ENCODE results near the gene TOM1L2.

The TOM1L2 gene

DNA sequence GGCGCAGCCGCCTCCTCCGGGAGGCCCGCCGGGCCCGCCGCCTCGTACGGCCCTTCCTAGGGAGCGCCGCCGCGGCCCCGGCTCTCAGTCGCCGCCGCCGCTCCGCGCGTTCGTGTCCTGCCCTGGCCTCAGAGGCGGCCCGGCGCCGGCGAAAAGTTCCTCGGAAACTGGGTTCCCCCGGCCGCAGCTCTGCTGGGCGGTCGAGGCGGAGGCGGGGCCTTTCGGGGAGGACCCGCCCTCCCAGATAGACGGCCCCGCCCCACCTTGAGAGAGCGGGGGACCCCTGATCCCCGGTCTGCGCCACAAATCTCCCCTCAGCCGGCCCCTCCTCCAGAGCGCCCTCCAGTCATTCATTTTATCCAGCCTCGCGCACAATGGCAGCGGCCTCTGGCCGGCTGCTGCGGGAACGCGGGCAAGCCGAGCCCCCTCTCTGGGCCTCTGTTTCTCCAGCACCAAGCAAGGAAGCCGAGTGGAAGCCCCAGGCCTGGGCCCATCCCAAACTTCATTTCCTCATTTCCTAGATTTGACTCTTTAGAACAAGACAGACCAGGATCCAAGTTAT is 135.3 kb downstream of the TOM1L2 start, which contains the start of gene SREBF1:
TSS of gene SREBF1 (minus strand) at position 169 of the 562 bp plus-strand sequence. CDS start 169 bp downstream, outside the sequence.
- no peak for DNase-seq (ENCODE audit: low read depth, low spot score)

DNA sequence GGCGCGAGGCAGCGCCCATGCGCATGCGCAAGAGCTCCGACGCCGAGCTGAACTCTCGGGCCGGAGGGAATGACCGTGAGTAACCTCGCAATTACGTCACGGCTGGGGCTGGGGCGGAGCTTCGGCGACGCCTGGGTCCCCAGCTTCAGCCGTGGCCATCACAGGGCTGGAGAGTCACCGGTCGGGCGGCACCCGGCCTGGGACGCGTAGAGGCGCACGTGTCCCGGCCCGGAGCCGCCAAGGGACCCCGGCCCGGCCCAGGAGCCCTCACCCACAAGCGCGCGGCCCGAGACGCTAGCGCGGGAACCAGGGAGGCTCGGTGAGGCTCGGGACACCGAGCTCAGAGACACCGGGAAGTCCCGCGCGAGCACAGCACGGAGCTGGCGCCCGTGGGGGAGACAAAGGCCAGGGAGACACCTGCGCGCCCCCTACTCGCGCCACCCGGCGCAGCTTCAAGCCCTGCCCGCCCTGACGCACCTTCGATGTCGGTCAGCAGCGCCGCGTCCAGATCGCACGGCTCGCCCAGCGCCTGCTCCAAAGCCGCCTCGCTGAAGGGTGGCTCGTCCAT is 135.9 kb downstream of the TOM1L2 start:
- DNase-seq (ENCODE audit: low read depth, low spot score), result peak; percentile 75

DNA sequence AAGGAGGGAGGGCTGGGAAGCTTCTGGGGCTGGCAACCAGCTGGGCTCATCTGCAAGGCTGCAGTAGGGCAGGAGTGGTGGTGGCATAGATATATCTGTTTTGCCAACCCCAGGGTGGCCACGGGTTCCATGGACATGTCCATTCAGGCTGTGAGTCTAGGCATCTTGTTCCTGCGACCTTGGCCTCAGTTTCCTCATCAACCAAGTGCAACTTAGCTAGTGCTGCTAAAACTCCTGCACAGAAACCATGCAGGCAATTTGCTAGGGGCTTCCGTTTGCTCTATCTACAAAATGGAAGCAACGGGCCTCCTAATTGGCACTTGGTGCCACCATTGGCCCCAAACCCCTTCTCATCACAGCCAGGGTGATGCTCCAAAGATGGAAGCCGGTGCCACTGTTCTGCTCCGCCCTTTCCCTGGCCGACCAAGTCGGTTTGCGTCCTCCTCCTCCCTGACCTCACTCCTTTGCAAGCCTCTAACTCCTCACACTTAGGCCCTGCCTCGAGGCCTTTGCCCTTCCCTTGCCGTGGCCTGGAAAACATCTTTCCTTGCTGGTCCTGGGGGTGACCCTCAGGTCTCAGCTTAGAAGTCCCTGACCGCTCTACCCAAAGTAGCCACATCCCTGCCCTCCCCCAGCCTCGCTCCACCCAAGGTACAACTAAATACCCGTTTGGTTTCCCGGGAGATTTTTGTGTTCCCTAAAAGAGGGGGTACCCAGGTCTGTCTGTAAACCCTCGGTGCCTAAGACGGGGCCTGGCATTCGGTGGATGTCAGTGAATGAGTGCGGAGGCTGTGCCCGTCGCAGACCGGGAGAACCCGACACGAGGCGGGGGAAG is 136.6 kb downstream of the TOM1L2 start:
- DNase-seq (ENCODE audit: low read depth, low spot score), result no peak

DNA sequence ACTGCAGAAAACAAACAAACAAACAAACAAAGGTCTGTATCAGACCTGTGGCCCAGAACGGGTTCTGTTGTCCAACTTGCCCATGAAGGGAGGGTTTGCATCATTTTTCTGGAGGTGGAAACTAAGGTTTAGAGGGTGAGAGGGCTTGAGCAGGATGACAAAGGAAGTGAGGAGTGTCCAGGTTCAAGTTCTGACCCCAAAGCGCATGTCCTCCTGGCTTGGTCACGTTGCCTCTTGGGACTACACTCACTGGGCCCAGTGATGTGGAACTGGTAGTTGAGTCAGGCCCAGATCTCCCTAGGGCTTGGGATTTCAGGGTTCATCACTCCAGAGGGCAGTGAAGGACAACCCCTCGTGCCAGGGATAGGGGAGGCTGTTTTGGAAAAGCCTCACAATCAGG is 137.2 kb downstream of the TOM1L2 start:
- DNase-seq (ENCODE audit: low read depth, low spot score), result no peak

DNA sequence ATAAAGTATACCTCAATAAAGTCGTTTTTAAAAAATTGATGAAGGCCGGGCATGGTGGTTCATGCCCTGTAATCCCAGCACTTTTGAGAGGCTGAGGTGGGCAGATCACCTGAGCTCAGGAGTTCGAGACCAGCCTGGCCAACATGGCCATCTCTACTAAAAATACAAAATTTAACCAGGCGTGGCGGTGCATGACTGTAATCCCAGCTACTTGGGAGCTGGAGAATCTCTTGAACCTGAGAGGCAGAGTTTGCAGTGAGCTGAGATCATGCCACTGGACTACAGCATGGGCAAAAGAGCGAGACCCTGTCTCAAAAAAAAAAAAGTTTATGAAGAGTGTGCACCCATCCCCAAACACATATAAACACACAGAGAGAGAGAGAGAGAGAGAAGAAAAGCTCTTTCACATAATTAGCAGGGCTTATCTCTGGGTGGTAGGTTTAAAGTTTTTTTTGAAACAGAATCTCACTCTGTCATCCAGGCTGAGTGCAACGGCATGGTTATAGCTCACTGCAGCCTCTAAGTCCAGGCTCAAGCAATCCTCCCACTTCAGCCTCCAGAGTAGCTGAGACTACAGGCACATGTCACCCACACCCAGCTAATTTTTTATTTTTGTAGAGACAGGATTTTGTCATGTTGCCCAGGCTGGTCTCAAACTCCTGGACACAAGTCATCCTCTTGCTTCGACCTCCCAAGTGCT is 138.4 kb downstream of the TOM1L2 start:
- DNase-seq (ENCODE audit: low read depth, low spot score), result no peak

DNA sequence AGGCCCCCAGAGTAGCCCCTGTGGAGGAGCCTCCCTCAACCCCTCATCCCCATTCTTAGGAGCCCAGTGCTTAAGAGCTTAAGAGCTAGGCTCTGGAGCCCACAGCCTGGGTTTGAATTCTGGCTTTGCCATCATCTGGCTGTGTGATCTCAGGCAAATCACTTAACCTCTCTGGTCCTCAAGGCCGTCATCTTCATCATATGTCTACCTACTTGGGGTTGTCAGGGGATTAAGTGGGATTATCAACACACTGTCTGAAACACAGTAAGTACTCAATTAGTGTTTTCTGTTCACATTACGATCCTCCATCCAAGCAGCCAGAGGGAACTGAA is 140.2 kb downstream of the TOM1L2 start:
- DNase-seq (ENCODE audit: low read depth, low spot score), result no peak

DNA sequence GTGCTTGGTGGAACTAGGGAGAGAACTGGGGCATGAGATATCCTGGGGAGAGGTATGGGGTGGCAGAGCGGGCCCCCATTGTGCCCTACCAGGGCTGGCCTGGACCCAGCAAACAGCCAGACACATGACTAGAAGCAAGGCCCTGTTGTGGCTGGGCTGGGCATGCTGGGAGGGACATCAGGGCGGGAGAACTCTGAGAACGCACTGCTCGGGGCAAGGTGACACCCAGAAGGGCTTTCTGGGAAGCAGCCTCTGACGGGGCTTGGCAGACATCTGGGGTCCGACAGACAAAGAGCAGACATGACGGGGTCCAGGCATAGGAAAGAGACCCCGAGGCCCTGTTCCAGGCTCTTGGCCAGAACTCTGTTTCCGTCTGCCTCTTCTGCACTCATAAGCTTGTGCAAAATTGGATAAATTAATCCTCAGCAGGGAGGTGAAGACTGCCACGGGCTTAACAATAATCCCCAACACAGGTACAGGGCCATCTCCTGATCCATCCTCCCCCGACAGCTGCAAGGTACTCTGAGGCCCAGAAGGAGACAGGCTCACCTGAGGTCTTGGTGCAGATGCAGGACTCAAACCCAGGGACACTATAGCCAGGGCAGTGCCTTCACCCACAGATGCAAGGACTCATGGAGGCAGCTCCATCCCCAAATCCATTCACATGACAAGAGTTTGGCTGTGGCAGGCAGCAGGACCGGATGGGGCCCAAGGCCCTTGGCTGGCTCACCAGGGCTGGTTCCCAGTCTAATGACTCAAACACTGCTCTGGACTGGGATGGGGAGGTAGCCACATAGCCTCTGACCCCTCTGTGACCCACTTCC is 140.8 kb downstream of the TOM1L2 start:
- DNase-seq (ENCODE audit: low read depth, low spot score), result no peak

DNA sequence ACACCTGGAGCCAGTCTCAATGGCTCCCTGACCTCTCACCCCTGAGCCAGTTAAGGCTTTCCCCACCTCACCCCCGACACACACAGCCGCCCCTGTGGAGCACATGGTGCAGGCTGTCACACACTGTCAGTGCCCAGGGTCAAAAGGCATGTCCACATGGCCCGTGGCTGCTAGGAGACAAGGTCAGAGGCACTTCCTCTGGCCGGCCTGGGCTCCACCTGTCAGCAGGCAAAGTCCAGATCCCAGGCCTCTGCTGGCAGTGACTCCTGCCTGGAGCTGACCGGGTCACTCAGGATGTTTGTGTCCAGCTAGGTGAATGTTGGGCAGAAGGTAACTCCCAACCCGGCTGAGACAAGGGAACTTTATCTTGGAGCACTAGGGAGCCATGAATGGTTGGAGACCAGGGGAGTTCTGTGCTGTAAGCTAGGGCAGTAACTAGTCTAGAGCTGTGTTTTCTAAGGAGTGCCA is 141.4 kb downstream of the TOM1L2 start:
- DNase-seq (ENCODE audit: low read depth, low spot score), result no peak

DNA sequence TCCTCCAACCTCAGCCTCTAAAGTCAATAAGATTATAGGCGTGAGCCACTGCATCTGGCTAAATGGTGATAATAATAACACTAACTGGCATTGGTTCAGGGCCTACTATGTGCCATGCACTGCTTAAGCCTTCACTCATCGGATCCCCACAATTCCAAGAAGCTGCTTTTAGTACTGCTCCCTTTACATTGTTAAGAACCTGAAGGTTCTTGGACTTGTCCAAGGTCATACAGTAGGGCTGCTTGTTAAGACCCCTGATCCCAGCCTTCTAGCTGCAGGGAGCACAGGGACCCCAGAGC is 142.0 kb downstream of the TOM1L2 start:
- DNase-seq (ENCODE audit: low read depth, low spot score), result no peak

DNA sequence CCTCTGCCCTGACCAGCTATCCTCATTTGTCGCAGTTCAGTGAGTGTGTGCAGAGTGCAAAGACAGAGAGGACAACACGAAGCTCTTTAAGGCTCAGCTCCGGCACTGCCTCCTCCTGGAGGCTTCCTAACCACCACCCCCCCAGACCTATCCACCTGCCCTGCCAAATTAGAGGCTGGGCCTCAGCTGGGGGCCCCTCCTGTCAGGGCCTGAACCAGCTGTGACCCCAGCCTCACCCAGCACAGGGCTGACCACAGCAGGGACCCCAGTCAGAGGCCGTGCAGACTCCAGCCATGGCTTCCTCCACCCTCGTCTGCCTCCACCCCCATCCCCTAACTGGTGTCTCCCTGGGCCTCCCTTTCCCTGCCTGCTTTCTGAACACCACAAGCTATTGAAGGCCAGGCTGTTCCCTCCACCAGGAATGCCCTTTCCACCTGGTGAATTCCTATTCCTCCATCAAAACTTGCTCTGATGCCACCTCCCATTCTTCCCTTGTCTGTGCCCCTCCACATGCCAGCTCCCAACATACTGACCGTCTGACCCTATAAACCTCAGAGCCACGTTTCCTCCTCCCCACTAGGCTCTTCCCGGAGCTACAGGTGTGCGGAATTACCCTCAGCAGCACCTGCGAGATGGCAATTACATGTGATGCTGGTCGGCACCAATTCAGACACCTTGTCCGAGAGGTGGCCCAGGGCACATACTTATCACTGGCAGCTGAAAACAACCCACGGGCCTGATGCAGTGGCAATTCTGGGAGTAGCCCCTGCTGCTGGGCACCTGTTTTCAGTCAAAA is 144.2 kb downstream of the TOM1L2 start:
- no peak for DNase-seq (ENCODE audit: low read depth, low spot score)

DNA sequence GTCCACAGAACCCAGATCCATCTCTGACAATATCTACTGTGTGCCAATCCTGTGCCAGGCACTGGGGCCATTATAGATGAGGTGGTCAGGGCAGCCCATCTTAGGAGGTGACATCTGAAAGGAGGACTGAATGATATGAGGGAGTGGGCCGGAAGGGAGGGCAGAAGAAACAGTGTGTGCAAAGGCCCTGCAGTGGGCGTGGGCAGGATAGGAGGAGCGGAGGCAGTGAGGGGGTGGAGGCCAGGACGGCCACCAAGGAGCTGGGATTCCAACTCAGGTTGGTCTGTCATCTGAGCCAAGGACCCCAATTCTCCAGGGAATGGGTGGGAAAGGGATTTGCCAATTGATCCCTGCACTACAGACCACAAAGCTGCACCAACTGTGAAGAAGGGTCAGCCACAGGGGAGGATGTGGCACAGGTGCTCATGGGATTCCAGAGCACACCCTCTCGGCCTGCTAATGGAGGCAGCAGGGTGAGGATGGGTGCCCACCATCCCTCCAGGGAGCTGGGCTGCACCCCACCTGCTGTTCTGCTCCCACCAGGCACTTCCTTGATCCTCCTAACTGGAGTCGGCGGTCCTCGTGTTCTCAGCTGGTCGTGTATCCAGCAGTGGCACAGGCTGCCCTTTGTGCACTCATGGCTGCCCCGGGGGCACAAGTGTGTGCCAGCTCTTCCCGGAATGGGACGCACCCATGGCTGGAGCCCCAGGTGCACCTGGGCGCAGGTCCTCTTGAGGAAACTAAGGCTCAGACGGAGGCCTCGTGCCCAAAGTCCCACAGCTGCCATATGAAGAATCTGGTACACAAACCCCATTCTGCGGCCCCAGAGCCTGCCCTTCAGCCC is 145.0 kb downstream of the TOM1L2 start:
- DNase-seq (ENCODE audit: low read depth, low spot score), result no peak

DNA sequence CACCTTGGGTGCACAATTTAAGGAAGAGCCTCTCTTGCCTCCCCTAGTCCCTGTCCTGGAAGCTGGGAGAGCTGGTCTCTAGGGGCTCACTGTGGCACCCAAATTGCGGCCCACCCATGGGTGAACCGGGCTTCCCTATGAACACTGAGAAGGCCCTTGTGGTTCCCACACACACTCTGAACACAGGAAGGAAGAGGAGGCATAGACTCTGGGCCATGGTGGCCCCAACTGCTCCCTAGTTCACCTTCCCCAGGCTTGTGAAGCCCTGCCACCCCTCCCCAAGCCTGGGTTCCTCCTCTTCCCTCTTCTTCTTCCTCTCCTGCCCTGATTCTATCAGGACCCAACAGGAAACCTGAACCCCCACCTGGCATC is 145.9 kb downstream of the TOM1L2 start:
- no peak for DNase-seq (ENCODE audit: low read depth, low spot score)

DNA sequence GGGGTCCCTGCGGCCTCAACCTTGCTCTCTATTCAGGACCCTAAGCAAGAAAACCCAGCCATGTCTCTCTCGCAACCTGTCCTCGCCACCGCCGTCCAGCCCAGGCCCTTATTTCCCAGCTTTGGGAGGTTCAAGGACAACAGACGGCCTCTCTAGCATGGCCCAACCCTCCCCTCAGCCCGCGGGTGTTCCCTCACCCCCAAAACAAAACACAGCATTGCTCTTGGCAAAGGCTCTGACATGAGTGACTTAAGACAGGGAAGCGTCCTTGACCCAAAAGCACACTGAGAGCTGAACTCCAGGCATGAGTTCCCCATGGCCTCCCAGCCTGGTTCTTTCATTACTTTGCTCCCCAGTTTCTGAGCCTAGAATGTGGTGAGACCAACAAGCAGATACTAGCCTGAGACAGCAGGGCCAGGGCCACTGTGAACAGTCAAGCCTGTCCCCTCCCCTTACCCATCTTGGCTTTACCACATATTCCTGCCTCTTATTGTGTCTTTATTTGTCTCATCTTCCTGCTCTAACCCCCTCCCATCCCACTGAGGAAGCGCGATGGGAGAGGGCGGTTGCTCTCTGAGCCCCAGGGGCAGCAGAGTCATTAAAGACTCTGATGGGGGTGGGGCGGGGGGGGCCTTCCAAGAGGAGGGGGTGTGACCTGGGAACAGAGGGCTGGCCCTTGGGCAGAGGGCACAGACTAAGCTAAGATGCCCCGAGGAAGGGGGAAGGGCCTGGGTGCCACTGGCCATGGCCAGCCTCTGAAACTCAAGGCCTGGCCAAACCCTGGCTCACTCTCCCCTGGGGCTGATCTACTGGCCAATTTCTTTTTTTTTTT is 147.2 kb downstream of the TOM1L2 start:
- DNase-seq (ENCODE audit: low read depth, low spot score), result no peak

DNA sequence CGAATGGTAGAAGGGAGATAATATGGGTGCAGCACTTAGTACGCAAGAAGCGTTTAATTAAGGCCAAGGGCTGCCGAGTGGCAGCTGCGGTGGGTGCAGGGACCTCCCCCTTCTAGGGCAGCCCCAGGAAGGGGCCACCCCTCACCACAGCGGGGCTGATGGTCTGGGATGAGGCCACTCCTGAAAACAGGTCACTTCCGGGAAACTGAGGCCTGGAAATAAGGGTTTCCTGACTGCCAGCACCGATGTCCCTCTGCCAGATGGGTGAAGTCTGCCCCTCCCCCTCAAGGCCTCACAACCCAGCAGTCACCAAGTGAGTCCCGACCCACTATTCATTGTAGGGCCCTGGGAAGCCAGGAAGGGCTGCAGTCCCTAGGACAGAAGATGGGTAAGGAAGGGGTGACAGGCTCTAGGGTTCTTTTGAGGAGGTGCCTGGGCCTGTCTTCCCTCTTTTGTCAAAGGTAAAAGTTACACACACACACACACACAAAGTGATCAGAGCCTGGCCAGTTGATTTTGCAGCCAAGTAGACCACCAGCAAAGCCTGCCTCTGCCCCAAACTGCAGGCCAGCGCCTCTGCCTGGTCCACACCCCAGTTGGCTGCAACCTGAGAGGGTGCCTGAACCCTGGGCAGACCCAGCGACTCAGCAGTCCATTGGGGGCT is 147.9 kb downstream of the TOM1L2 start:
- DNase-seq (ENCODE audit: low read depth, low spot score), result no peak

DNA sequence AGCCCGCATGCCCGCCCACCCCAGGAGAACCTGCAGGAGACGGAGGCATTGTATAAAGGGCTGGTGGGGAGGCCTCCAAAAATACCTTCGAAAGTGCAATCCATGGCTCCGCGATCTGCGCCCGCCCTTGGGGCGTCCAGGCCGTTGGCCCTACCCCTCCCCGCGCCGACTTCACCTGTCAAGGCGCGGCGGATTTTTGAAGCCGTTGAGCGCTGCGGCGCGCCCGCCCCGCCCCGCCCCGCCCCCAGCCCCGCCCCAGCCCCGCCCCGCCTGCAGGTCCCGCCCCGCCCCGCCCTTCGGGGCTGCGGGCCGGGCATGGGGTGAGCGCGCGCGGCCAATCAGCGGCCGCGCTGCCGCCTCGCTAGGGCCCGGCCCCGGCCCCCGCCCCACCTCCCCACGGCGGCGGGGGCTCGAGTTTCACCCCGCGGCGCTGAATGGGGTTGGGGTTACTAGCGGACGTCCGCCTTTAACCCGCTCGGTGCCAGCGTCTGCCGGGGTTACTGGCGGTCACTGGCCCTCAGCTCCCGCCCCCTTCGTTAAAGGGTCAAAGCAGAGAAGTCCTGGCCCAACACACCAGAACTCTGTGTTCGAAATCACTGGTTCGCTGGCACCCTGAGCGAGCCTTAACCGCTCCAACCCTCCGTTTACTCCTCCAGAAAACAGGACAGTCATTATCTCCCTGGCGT is 148.6 kb downstream of the TOM1L2 start:
- DNase-seq (ENCODE audit: low read depth, low spot score), result peak; percentile 61

DNA sequence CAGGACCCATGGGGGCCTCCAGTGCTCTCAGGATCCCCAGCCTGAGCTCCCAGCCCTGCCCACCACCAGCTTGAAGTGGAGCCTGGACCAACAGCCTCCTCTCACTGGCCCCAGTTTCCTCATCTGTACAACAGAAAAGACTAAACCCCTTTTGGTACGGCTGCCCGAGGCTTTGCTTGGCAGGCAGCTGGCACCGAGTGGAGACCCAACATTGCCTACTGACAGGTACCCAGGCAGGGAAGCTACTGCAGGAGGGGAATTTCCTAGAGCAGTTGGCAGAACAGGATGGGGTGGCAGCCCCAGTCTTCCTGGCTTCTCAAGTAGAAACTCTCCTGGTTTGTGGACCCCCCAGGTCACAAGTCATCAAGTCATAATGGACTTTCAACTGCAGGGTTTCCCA is 149.6 kb downstream of the TOM1L2 start:
- DNase-seq (ENCODE audit: low read depth, low spot score), result no peak

DNA sequence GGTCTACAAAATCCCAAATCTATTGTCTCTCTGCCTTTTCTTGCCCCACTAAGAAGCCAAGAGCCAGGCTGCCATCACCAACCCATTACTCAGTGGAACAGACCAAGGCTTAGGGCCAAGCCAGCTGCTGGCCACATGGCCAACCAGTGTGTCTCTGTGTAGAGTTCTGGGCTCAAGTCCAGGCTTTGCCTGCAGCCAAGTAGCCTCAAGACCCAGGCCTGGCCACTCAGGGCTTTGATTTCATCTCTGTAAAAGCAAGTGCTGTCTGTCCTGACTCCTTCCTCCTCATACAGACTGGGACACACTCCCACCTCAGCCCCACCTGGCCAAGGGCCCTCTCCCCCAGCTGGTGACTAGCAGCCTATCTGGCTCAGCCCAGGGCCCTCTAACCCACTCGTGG is 150.0 kb downstream of the TOM1L2 start:
- DNase-seq (ENCODE audit: low read depth, low spot score), result no peak

Measured in iPS DF 19.7 (cell line).